ENCODE data around the gene EVI5L. TPM values are rescaled to one million over a fixed set of nuclear protein-coding genes. Genes with fewer than 3 reads are reported as not detected.

The EVI5L gene
- total and polyA plus RNA-seq, 2 of the 13 experiments (the other 11 are each of a cell fraction or from before 2014, with no cell fraction given): 1.7 to 2.4 TPM

- H3K27ac ChIP-seq (ENCODE audit: extremely low read length, insufficient read depth, low read length): peak overlapping the region; percentile 58
- no peaks in the 10 kb centered on the region for H3K79me2 ChIP-seq (ENCODE audit: insufficient read depth, low read length)
- no peak overlapping the region for H3K9ac ChIP-seq (ENCODE audit: insufficient read depth, low read depth, low read length)
- no peak for FAIRE-seq
- WGBS (ENCODE audit: low lambda C conversion rate): 17% methylated on average over 8 of the region's 12 CpGs
- ChIA-PET CTCF (ENCODE audit: low intra/inter-chr PET ratio, low total read pairs) (interaction anchor here (1.2 to 2.3 kb wide), 5 partner anchors 16 to 71 kb away, joined by 4 to 28 read pairs (median 5); partner anchors contain the start of genes CTXN1, MAP2K7 and SNAPC2), POLR2A (interaction anchor here (0.5 to 2.8 kb wide), 8 partner anchors 9 to 90 kb away, joined by 3 to 21 read pairs (median 6); partner anchors contain the start of genes LRRC8E, MAP2K7, SNAPC2 and TIMM44)
- H3K4me1 ChIP-seq (ENCODE audit: insufficient read depth, low read length): peaks cover 24% of the 10 kb centered on the region
- in situ Hi-C loops (cut with HindIII; ENCODE audit: extremely low pct_ligation_motif_present, low pct_unique_long_range_greater_than_20kb): loop anchor here (5.0 kb wide), 1 partner anchor 69 kb away; the partner anchor contains the start of gene SNAPC2
- H3K4me3 ChIP-seq (replicated peaks in 1 of 3; ENCODE audit: insufficient read depth in 1 of 3, low read depth in 2 of 3, low read length in 3 of 3): peak overlapping the region in 1 of 3 experiments; percentile 55; a peak in 2 of 6 replicates
- intact Hi-C loops (cut with micrococcal nuclease; ENCODE audit: unreplicated experiment): loop anchor here (2.0 kb wide), 2 partner anchors 49 to 71 kb away; partner anchors contain the start of gene MAP2K7
- no TSS peak for BruUV-seq (replicated peaks)
- peaks cover 0 to 5% of the 10 kb centered on the region in 2 experiments; a peak in 2 of 5 replicates for H3K27me3 ChIP-seq (ENCODE audit: control insufficient read depth in 1 of 2, insufficient read depth in 2 of 2, low read length in 2 of 2)
- ATAC-seq: peak; percentile 42
- no peak overlapping the region for H2AFZ ChIP-seq (ENCODE audit: low read length)
- no peaks in the 10 kb centered on the region for H3K9me3 ChIP-seq (ENCODE audit: low read length)
- no peak for DNase-seq (ENCODE audit: low spot score)
- no peaks in the 10 kb centered on the region for H4K20me1 ChIP-seq (ENCODE audit: insufficient read depth, low read length)
- no peaks in the 10 kb centered on the region for H3K36me3 ChIP-seq (replicated peaks in 1 of 2; ENCODE audit: control insufficient read depth in 1 of 2, insufficient read depth in 2 of 2, low read length in 2 of 2)
- peak overlapping the region; percentile 59 for H3K4me2 ChIP-seq (ENCODE audit: low read depth, low read length)
- no peak for TF ChIP-seq GTF3A (CRISPR knock-in tag; conservative IDR thresholded peaks at IDR 0.05)
- no peak for TF ChIP-seq ATRX (CRISPR knock-in tag; IDR thresholded peaks at IDR 0.05; ENCODE audit: borderline replicate concordance)
- TF ChIP-seq SUZ12 (IDR thresholded peaks at IDR 0.05; ENCODE audit: low read depth, low read length): no peak
- TF ChIP-seq, protein P1, sequence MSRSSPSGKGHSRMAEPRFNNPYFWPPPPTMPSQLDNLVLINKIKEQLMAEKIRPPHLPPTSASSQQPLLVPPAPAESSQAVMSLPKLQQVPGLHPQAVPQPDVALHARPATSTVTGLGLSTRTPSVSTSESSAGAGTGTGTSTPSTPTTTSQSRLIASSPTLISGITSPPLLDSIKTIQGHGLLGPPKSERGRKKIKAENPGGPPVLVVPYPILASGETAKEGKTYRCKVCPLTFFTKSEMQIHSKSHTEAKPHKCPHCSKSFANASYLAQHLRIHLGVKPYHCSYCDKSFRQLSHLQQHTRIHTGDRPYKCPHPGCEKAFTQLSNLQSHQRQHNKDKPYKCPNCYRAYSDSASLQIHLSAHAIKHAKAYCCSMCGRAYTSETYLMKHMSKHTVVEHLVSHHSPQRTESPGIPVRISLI (CRISPR knock-in tag; IDR thresholded peaks at IDR 0.05; ENCODE audit: borderline replicate concordance): no peak
- no peak for TF ChIP-seq TMF1 (CRISPR knock-in tag; IDR thresholded peaks at IDR 0.05; ENCODE audit: low read depth)
- TF ChIP-seq ZNF530 (CRISPR knock-in tag; IDR thresholded peaks at IDR 0.05; ENCODE audit: low read depth): no peak
- no peak for TF ChIP-seq SRSF1 (optimal IDR thresholded peaks at IDR 0.05; ENCODE audit: low read depth, low read length)
- TF ChIP-seq, protein P2, sequence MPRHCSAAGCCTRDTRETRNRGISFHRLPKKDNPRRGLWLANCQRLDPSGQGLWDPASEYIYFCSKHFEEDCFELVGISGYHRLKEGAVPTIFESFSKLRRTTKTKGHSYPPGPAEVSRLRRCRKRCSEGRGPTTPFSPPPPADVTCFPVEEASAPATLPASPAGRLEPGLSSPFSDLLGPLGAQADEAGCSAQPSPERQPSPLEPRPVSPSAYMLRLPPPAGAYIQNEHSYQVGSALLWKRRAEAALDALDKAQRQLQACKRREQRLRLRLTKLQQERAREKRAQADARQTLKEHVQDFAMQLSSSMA (CRISPR knock-in tag; IDR thresholded peaks at IDR 0.05): no peak
- 0 out of 2 replicates have a peak, but pooled peaks have one; percentile 4 for TF ChIP-seq MZF1 (CRISPR knock-in tag; IDR thresholded peaks at IDR 0.05; ENCODE audit: borderline replicate concordance)
- TF ChIP-seq ZNF569 (CRISPR knock-in tag; IDR thresholded peaks at IDR 0.05; ENCODE audit: borderline replicate concordance): no peak
- no peak for TF ChIP-seq SP5 (CRISPR knock-in tag; IDR thresholded peaks at IDR 0.05; ENCODE audit: borderline replicate concordance, low read depth)
- TF ChIP-seq ZNF737 (CRISPR knock-in tag; IDR thresholded peaks at IDR 0.05; ENCODE audit: borderline replicate concordance): no peak
- 0 out of 2 replicates have a peak, but pooled peaks have one; percentile 17 for TF ChIP-seq CAMTA2 (CRISPR knock-in tag; IDR thresholded peaks at IDR 0.05; ENCODE audit: borderline replicate concordance)
- no peak for TF ChIP-seq HMG20A (CRISPR knock-in tag; IDR thresholded peaks at IDR 0.05; ENCODE audit: borderline replicate concordance)
- TF ChIP-seq, protein P3, sequence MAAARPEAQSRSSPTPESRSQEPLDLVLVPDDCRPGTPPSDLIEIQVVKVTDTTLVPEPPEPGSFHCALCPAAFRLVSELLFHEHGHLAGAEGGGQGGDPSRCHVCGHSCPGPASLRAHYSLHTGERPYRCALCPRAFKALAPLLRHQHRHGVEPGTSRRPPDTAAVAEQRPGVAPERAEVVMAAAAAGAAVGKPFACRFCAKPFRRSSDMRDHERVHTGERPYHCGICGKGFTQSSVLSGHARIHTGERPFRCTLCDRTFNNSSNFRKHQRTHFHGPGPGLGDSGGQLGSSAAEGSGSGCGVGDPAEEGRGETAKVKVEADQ (CRISPR knock-in tag; IDR thresholded peaks at IDR 0.05; ENCODE audit: borderline replicate concordance): no peak
- TF ChIP-seq REXO4 (CRISPR knock-in tag; IDR thresholded peaks at IDR 0.05; ENCODE audit: borderline replicate concordance): no peak
- peak; percentile 10 for TF ChIP-seq PHF8 (CRISPR knock-in tag; IDR thresholded peaks at IDR 0.05)
- 0 out of 2 replicates have a peak, but pooled peaks have one; percentile 11 for TF ChIP-seq ZNF543 (CRISPR knock-in tag; IDR thresholded peaks at IDR 0.05)
- TF ChIP-seq, protein P4, sequence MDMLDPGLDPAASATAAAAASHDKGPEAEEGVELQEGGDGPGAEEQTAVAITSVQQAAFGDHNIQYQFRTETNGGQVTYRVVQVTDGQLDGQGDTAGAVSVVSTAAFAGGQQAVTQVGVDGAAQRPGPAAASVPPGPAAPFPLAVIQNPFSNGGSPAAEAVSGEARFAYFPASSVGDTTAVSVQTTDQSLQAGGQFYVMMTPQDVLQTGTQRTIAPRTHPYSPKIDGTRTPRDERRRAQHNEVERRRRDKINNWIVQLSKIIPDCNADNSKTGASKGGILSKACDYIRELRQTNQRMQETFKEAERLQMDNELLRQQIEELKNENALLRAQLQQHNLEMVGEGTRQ (IDR thresholded peaks at IDR 0.05; ENCODE audit: low read depth, low read length): no peak
- TF ChIP-seq, protein P4 (CRISPR knock-in tag; IDR thresholded peaks at IDR 0.05; ENCODE audit: borderline replicate concordance): no peak
- TF ChIP-seq MYNN (CRISPR knock-in tag; IDR thresholded peaks at IDR 0.05; ENCODE audit: low read depth): no peak
Measured at GRCh38 chr19:7853770-7854128, 23.7 kb downstream of the EVI5L start.
